HG02571 (cell line): ENCODE measurements around the gene TNRC18.

Experiments
- ATAC-seq: cut with Tn5 transposase; IDR thresholded peaks from one replicate; pipeline ENCODE4 v1.9.1; 2021; ENCODE audit warnings: mild to moderate bottlenecking, moderate library complexity; ENCODE audit not compliant: unreplicated experiment

Gene TNRC18

GRCh38 chr7:5429857-5430611 lies 6.4 kb upstream of the TNRC18 start:
- no peak for ATAC-seq

GRCh38 chr7:5429253-5429856 lies 5.7 kb upstream of the TNRC18 start:
- ATAC-seq, result no peak

DNA sequence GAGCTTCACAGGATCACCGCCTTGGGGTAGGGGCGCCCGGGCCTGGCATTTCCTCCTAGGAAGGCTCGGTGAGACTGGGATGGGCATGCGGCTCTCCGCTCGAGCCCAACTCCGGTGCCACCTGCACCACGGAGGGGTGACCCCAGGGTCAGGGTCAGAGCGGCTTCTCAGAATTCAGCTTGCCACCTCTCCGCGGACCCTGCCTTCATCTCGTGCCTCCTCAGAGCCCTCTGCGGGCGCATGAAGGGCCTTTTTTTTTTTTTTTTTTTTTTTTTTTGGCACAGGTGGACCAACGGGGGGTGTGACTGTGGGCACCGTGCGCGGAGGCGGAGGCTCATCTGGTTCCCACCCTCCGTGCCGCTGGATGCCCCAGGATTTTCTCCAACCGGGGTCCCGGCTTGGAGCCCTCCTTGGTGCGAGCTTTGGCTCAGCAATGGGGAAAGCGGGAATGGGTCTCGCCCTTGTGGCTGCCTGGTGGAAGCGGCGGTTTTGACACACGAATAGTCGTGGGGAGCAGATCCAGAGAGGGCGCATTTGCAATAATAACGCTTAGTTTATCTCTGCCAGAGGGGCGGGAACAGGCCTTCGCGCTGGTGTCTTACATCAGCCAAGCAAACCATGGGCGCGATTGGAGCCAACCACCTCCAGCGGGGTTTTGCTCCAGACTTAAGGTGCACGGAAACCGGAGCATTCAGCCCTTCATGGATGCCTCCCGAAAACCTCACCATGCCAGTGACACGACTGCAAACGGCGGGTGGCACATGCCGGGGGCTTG lies 5.0 kb upstream of the TNRC18 start:
- no peak for ATAC-seq

DNA sequence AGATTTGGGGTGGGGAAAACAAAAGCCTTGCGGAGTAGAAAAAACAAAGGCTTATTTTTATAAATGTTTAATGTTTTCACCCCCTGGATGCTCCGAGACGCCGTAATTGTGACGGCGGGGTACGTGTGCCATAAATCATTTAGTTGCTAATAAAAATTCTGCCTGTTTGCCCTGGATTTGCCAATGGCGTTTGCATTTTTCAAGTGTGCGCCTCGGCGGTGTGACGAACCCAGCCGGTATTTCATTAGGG lies 2.5 kb upstream of the TNRC18 start:
- ATAC-seq, result no peak

- ATAC-seq, result no peak
Observed at GRCh38 chr7:5425507-5426225, 2.0 kb upstream of the TNRC18 start.

DNA sequence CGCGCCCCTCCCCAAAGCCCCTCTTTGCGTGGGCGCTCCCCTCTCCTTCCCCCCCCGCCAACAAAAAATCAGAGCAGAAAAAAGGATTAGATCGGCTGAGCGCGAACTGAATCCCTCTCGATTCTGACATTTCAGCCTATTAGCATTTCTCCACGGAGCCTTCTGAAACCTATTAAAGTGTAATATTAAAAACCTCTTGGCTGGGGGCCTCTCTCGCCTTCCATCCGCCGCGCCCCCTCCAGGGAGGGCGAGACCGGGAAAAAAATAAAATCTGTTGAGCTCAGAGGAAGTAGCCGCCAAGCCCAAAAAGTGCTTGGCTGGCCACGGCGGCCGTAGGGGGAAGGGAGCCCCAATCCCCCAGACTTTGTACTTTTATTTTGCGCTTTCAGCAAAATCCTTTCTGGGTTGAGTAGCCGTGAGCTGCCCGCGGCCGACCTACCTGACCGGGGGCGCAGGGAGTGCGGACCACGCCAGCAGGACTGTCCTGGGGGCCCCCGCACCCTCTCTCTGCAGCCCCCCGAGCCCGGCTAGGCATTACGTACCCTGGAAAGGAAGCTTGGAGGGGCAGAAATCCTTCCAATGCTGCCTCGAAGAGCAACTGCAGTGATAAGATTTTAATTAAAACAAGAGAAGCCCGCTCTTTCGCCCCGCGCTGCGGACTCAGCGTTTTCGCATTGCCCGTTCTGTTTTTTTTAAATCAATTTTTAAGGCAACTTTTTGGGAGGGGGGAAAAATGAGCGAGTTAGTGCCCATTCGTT lies 1.3 kb upstream of the TNRC18 start:
- no peak for ATAC-seq

DNA sequence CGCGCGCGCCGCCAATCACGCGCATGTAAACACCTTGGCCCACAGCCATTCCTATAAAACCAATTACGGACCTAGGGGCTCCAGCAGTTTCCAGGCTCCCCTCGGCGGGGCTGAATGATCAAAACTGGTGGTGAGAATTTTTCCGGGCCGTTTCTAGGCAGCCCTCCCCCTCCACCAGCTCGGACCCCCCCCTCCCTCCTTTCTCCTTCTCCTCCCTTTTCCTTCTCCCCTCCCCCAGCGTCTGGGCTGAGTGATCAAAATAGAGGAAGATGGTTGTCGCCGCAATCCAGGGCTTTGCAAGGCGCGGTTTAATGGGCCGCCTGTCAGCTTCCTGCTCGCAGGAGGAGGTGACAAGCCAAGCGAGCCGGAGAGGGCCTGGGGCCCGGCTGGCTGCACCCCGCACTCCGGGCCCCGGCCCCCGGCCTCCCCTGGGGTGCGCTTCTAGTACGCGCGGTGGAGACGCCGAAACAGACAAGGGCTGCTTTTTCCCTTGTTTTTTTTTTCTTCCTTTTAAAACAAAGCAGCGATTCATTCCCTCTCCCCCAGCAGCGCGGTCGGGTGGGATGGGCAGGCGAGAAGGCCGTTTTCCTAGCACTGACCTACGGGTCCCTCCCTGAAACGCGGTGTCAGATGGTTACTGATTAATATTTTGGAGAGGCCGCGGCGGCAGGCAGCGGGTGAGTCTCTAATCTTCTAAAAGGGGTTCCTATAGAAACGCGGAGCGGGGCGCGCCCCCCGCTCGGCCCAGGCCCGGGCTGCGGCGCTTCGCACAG lies 528 bp upstream of the TNRC18 start:
- no peak for ATAC-seq

DNA sequence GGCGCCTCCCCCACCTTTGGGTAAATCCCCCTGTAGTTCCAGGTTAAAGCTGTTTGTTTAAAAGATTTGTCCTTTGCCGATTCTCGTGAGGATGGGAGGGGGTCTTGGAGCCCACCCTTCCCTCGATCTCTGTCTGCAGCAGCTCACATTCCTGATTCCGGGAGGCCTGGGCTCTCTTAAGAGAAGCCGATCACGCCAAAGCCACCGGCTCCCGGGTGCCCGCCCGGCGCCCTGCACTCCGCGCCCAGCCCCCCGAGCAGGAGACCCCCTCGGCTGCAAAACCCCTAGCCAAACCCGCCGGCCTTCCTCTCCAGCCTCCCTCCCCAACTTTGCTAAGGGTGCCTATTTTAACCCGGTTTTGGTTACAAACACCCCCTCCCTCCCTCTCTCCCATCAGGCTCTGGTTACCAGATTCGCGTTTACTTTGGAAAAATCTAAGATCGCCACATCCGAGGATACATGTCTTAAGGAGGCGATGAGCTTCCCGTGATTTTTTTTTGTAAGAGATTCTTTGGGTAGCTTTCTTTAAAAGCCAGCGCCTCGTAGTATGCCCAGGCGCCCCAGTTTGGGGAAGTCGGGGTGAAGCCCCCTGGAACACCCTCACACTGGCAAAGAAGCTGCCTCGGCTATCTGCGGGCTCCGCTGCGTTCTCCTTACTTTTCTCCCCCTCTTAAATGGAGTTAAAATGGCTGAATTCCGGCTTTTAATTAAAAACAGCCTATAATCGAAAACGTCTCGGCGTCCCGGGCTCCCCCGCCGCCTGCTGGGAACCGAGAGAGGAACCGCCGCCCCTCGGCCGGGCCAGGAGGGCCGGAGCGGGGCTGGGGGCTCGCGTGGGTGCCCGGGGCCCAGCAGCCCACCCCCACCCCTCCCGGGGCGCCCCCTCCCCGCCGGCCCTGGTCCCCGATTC lies 983 bp downstream of the TNRC18 start:
- ATAC-seq, result no peak

GRCh38 chr7:5421714-5422395 lies 1.8 kb downstream of the TNRC18 start:
- ATAC-seq, result no peak

DNA sequence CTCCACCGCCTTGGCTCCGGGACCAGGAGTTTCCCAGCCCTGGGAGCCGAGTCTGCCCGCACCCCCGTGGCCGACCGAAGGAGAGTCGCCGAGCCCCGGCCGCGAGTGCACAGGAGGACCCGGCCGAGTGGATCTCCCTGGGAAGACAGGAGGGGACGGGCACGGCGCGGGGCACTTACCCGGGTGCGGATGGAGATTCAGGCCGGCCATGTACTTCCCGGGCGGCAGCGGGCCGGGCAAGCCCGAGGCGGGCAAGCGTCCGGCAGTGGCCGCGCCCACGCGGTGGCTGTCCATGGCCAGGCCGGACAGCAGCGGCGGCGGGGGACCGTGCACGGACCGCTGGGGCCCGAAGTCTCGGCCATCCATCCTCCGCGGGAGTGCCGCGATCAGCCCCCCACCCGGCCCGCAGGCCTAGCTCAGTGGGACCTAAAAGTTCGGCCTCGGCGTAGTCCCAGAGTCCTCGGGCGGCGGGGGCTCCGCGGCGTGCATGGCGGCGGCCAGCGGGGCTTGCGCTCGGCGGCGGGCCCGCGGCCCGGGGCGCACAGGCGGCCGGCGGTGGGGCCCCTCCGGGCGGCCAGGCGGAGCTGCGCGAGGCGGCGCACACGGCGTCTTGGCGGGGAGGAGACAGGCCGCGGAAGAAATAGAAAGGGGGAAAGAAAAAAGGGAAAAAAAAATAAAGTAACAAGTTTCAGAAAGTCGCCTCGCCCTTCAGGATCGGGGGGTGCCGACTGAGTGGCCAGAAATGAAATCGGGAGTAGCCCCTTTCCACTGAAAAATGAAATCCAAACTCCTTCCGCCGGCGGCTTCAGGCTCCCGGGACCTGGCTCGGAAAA lies 2.5 kb downstream of the TNRC18 start:
- ATAC-seq, result no peak

DNA sequence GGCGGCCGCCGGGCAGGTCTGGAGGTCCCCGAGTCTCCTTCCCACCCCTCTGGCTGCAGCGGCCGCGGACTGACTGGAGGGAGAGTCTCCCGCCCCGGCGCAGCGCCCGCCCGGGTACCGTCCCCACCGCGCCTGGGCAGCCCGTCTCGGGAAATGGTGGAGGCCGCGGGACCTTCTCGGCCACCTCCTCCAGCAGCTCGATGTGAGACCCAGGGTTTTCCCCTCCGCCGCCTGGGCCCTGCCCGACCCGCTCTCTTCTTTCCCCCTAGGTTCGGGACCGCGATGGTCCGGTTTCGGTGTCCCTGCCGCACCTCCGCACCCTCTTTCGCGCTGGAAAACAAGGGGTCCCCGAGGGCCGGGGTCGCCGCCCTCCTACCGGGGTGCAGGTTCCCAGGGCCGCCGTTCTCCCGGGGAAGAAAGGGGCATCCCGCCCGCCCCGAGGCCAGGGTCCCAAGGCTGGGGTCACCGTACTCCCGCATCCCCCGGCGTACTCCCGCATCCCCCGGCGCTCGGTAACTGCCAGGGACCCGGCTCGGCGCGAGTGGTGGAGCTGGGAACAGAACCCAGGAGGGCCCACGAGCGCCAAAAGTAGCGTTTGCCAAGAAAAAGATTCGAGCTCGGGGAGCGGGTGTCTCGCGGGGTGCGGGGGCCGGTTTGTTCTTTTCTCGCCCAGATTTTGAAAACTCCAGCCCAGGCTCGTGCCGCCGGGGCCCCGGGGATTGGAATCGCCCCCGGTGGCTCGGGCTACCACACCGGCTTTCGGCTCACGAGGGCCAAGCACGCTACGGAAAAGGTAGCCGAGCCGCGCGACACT lies 3.4 kb downstream of the TNRC18 start:
- no peak for ATAC-seq

DNA sequence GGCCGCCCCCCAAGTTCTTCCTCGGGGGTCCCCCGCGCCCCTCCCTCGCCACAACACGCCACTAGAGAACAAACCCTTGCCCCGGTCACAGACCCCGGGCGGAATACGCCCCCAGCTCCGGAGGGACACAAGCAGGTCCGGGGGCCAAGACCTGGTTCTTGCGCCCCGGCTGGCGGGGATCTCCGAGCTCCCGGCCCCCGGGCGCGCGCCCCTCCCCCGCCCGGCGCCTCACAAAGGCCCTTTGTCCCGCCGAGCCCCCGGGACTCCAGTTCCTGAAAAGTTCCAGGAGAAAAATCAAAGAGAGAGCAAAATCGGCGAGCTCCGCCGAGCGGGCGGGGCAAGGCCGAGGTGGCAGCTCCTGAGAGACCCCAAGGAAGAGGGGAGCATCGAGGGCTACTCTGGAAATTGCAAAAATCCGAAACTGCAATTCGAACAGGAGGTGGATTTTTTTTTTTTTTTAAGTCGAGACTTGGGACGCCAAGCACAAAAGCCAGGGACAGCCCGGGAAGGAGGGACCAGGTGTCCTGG lies 4.0 kb downstream of the TNRC18 start:
- ATAC-seq, result no peak

DNA sequence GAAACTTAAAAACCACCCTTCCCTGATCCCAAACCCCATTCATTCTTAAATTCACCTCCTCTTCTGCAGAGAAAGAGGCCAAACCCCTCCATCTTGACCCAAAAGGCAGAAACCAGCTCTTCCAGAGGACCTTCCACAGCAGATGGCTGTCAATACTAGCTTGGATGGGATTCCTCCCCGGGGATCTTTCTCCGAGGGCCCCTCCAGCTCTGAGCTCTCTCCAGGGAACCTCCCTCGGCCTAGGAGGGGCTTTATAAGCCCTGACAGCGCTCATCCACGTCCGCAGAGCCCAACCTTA lies 5.4 kb downstream of the TNRC18 start:
- no peak for ATAC-seq

GRCh38 chr7:5417106-5418071 lies 6.2 kb downstream of the TNRC18 start:
- ATAC-seq, result no peak

GRCh38 chr7:5414916-5415315 lies 8.7 kb downstream of the TNRC18 start:
- no peak for ATAC-seq

DNA sequence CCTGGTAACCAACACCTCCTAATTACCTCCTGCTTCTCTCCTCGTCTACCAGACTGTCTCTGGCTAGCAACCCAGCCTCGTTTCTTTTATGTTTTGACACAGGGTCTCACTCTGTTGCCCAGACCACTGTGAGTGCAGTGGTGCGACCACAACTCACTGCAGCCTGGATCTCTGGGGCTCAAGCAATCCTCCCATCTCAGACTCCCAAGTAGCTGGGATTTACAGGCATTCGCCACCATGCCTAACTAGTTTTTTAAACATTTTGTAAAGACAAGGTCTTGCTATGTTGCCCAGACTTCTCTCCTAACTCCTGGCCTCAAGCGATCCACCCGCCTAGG lies 10.2 kb downstream of the TNRC18 start:
- ATAC-seq, result no peak
